Glomerular endothelial cell (primary cell): ENCODE measurements around the gene MPRIP. TPM values are rescaled to one million over a fixed set of nuclear protein-coding genes. Genes with fewer than 3 reads are reported as not detected.

ENCODE experiments used
- DNase-seq: peaks from one replicate; pipeline ENCODE4 v3.0.0-alpha.2; 2011; ENCODE audit warnings: low read depth, low spot score; ENCODE audit errors: extremely low read depth
- total RNA-seq: library from RNA; depleted of rRNA; stranded (reverse); fragments of >200 nt; gene quantifications from 2 replicates; pipeline ENCODE4 v1.2.3, GENCODE V29; 2015

Gene MPRIP
- total RNA-seq, 1 donor from 2014 or later, result 160 TPM

DNA sequence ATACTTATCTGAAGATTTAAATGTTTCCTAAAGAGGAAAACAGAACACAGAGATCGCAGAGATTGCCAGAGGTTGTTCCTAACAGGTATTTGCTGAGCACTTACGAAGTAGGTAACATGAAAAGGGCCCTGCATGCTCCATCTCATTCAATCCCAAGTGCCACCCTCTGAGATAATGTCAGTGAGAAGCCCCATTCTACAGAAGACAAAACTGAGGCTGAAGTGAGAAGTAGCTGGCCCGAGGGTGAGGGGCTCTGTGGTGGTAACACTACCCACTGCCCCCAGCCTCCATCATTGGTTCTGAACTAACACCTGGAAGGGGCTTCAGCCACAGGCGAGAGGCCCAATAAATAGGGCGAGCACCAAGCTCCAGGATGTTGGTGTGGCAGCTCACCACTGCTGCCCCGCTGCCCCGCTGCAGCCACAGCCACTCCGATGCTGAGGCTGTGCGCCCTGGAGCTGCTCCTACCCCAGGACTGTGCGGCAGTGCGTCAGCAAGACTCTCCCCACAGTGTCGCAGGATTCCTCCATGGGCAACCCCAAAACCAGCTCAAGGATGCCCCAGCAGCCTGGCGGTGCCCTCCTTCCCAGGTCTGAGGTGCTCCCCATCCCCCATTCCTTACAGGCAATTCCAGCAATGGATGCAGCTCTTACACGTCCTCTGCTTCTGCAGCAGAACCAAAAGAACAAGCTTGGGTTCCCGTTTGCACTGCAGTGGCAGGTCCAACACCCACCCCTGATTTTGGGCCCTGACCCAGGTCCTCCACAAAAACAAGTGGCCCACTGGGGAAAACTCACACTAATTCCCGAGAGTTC lies 184.4 kb downstream of the MPRIP start:
- DNase-seq, result no peak

DNA sequence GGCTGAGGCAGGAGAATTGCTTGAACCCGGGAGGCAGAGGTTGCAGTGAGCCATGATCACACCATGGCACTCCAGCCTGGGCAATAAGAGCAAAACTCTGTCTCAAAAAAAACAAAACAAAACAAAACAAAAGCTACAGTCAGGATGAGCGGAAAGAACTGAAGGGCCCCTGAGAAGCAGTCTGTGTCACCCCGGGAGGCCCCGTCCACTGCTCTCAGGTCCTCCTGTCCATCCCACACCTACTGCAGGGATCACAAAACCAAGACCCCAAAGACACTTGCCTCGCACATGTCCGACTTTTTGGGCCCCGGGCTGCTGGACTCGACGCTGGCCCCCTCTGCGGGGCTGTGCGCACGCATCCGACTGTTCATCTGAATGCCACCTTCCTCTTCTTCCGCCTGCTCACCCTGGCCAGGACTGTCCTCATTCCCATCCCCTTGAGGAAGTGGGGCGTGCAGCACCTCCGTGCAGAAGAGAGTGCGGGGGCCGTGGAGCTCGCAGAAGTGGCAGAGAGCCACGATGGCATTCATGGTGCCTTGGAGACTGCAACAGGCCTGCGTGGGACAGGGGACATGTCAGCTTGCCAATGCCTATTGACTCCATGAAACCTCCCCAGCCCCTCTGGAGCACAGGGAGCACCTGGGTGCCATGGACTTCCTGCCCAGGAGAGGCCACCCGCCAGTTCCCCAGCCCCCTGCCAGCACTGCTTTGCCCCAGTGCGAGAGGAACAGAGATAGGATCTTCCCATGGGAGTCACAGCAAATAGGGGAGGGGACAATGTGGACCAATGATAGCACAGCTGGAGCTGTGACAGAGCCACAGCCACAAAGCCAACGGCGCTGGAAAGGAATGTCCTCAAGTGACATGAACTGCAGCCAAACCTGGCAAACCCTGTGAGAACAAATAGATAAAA lies 185.6 kb downstream of the MPRIP start:
- DNase-seq, result no peak

DNA sequence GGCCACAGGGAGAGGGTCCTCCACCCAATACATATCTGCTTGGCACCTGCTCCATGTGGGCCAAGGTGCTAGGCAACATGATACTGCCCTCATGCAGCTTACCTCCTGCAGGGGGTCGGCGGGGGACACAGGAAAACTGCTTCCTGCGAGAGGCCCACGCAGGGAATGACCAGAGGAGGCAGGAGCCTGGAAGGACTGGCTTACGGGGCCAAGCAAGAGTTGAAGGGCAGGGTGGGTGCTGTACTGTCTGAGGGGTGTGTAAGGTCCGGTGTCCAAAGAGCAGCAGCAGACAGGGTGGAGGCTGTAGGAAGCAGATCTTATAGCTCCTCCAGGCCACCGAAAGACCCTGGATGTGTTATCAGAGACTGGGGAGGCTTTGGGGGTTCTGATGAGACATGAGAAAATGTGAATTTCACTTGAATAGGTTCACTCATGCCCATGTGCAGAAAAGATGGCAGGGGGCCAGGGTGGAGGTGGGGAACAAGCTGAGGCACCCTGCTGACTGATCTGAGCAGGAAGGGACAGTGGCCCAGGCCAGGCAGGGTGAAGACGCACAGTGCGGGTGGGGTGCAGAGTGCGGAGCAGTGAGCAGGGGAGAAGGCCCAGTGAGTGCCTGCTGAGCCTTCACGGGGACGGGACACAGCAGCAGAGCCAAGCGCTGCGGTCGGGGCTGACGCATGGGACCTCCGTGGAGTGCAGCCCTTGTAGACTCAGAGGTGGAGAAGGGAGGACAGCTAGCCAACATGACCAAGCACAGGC lies 186.4 kb downstream of the MPRIP start:
- no peak for DNase-seq

GRCh38 chr17:17229416-17230384 lies 187.4 kb downstream of the MPRIP start:
- DNase-seq, result no peak

DNA sequence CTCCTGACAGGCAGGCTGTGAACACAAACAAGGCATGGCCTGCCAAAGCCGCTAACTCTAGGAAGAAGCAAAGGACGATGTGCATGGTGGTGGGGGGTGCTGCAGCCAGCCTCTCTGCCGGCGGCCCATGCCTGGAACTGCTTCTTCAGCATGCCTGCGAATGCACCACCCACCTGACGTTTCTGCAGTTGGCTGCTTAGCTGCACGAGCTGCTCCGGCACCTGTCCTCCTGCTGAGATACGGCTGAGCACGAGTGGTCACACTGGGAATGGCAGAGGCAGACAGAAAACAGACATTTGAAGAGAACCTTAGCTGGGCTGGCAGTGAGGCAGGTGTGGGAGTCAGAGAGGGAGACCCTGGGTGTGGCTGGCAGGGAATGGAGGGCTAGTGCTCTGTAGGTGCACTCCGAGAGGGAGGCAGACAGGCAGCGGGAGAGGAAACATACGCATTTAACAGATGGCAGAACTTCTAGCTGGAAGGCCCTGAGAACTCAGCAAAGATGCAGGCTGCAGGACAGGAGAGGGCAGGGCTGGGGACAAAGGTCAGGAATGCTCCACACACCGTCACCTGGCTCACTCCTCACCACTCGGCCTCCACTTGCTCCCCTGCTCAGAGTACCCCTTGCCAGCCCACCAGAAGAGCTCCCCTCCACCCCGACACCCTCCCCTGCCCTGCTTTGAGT lies 189.5 kb downstream of the MPRIP start:
- no peak for DNase-seq

DNA sequence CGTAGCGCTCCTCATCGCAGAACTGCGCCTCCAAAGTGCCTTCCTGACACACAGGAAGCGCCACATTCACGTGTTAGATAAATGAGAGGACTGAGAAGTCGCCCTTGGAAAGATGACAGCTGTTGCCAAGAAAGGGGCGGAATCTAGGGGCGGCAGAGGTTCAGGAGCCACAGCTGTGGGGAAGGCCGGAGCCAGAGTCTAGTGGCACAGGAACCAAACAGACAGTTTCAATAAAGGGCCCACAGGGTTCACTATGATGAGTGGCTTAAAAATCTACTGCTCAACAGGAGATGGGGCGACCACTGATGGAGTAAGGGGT lies 190.0 kb downstream of the MPRIP start:
- DNase-seq, result no peak

- no peak for DNase-seq
Observed at GRCh38 chr17:17235212-17236174, 193.2 kb downstream of the MPRIP start.

GRCh38 chr17:17236295-17237025 lies 194.2 kb downstream of the MPRIP start:
- DNase-seq, result no peak

DNA sequence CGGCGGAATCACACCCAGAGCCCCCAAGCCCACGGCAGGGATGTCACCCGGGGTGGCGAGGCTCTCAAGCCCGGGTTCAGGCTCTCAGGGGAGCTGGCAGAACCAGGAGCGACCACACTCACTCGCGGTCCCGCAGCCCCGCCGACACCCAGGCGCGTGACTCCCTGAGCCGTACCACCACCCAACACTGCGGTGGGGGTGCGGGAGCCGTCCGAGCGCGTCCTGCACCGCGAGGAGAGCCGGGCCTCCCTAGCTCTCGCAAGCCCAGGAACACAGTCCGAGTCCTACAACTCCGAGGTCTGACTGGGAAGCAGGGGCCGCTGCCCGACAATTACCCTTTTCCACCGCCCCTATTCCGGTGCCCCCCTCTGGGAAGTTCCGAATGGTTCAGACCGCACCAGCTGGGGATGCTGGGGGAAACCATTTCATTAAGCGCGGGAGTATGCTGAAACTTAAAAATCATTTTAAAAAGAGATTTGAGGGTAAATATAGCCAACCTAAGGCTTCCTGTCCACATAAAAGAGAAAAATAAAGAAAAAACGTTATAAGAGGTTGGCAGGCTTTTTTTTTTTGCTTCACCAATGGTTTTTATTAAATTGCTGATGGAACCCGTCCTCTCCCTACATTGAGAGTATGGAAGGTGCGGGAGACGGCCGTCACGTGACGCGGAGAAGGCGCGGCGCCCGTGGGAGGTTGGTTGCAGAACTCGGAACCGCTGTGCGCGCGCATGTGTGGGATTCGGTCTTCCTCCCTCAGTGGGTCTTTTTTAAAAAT lies 195.0 kb downstream of the MPRIP start, which contains the start of gene FLCN:
TSS of gene FLCN (minus strand) at position 143 of the 774 bp plus-strand sequence. CDS start 9,031 bp downstream, outside the sequence.
- DNase-seq, result peak; percentile 69

DNA sequence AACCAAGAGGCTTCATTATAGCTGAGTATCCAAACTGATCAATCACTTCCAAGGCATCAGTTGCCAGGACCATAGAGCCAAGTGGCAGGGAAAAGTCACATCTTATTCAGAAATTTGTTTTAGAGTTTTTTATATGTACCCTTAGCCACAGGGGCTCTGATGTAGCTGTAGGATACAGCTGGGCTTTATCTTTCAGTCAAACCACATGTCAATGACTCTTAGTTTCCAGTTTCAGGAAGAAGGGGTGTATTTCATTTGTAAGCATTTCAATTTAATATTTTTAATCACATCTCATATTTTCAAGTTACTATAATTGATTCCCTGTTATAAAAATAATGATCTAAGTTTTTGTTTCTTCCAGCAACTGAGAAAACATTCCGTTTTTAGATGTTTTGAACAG lies 197.6 kb downstream of the MPRIP start:
- no peak for DNase-seq

DNA sequence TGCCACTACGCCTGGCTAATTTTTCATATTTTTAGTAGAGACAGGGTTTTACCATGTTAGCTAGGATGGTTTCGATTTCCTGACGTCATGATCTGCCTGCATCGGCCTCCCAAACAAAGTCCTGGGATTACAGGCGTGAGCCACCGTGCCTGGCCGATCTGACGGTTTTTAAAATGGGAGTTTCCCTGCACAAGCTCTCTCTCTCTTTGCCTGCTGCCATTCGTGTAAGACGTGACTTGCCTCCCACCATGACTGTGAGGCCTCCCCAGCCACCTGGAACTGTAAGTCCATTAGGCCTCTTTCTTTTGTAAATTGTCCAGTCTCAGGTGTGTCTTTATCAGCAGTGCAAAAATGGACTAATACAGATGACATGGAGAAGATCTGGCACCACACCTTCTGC lies 199.4 kb downstream of the MPRIP start:
- no peak for DNase-seq

DNA sequence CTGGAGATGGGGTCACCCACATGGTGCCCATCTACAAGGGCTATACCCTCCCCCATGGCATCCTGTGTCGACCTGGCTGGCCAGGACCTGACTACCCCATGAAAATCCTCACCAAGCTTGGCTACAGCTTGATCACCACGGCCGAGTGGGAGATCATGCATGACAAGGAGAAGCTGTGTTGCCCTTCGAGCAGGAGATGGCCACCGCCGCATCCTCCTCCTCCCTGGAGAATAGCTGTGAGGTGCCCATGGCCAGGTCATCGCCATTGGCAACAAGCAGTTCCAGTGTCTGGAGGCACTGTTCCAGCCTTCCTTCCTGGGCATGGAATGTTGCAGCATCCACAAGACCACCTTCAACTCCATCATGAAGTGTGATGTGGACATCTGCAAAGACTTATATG lies 200.0 kb downstream of the MPRIP start:
- no peak for DNase-seq

Other genes with a start within 250 kb of the MPRIP start
- not detected in 2 replicates for gene TNFRSF13B, start 70.3 kb upstream of the MPRIP start, total RNA-seq
- 2.0 and 2.3 TPM in 2 replicates for gene PLD6, start 163.9 kb downstream of the MPRIP start, total RNA-seq
- 40.4 and 73.7 TPM in 2 replicates for gene FLCN, start 194.7 kb downstream of the MPRIP start, total RNA-seq
- gene COPS3, start 238.8 kb downstream of the MPRIP start, total RNA-seq, result 54.1 and 59.7 TPM in 2 replicates